HG03095 (cell line): ENCODE measurements around the gene TEPSIN.

Experiments used
- ATAC-seq: cut with Tn5 transposase; IDR thresholded peaks from one replicate; pipeline ENCODE4 v1.9.1; 2021; ENCODE audit warnings: moderate library complexity; ENCODE audit not compliant: unreplicated experiment

The TEPSIN gene

DNA sequence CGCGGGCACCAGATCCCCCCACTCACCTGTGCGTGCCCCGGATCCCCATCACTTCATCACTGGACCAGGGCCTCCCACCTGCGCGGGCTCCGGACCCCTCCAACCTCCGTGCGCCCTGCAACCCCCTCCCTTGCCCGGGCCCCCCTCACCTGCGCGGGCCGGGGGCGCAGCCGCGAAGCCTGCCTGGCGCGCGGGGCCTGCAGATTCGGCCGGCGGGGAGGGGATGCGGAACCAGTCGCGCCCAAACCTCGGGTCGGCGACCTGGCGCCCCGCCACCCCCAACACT, 16.3 kb downstream of the TEPSIN start:
- no peak for ATAC-seq

DNA sequence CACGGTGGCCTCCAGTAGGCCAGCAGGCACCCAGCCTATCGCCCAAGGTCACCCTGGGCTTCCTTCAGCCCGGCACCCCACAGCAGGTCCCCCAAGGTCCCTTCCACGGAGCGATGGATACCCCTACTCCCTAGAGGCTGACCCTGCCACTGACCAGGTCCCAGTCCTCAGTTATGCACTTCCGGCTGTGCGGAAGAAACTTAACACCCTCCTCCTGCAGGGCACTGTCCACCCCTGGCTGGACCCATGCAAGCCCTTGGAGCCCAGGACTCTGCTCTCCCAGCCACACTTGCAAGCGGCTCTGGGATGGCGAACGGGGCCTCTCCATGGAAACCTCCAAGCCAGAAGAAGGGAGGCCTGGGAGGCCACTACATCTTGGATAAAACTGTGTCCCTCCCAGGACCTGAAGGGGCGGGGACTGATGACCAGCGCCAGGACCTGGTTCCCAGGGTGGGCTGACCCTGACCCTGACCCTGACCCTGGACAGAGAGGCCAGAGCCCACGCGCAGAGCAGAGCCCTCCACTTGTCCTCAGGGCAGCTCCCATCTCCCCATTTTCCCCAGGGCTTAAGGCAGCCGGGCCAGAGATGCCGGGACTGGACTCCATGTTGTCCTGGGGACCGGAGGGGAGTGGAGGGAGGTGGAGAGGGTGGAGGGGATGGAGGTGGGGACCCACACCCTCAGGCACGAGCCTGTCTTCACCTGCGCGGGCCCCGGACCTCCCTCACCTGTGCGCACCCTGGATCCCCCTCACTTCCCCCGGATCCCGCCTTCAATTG, 16.8 kb downstream of the TEPSIN start:
- ATAC-seq: no peak

GRCh38 chr17:81221371-81221841, 17.4 kb downstream of the TEPSIN start:
- no peak for ATAC-seq

DNA sequence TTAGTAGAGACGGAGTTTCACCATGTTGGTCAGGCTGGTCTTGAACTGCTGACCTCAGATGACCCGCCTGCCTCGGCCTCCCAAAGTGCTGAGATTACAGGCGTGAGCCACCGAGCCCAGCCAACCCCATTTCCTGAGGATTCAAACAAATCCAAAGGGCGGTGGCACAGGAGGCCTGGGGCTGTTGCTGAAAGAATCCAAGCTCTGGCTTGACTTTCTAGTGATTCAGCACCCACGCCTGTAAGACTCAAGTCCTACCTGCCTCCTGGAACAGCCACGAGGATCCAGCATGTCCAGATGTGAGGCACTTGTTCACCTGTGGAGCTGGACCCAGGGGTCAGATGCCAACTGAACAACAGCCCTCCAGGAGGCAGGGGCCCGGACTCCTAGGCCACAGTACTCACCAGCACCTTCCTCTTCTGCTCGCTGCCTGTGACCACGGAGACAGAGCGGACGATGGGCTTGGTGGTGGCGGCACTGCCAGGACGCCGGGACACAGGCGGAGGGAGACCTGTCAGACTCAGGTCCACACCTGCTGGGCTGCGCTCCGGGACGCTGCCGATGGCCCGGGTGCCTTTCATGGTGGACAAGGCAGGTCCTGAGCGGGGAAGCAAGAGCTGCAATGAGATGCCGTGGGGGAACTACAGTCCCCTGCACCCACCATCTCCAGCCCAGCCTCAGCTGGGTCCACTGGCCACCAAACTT, 19.2 kb downstream of the TEPSIN start:
- no peak for ATAC-seq

- ATAC-seq: no peak
Measured at GRCh38 chr17:81218991-81219390, 19.9 kb downstream of the TEPSIN start.

GRCh38 chr17:81218459-81218858, 20.4 kb downstream of the TEPSIN start:
- no peak for ATAC-seq

DNA sequence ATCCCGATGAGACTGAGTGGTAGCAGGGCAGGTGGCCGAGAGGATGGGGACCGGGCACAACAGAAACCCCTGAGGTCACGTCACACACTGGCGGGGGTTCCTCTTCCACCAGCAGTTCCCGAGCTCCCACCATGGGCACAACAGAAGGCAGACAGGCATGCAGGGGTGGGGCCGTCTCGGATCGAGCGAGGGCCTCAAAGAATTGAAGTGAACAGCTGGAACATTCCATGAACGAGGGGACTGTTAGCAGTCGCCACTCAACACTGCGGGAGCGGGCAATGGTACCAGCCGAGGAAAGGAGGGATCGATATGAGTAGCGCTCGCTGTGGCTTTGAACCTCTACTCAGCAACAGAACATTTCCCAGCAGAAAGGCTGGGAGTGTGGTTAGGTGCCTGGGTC, 21.4 kb downstream of the TEPSIN start:
- ATAC-seq: no peak

GRCh38 chr17:81213978-81214377, 24.9 kb downstream of the TEPSIN start:
- no peak for ATAC-seq

DNA sequence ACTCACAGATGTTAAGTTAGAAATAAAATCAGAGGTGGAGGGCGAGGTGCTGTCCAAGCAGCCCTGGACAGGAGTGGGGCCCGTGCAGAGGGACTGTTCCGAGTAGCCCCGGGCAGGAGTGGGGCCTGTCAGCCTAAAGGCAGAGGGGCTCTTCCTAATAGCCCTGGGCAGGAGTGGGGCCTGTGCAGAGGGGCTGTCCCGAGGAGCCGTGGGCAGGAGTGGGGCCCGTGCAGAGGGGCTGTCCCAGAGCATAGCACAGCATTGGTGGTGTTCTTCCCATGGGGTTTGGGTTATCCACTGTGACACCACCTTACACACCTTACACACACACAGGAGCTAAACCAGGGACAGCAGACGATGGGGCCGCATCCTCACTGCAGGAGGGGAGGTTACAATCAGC, 26.5 kb downstream of the TEPSIN start:
- ATAC-seq: no peak

GRCh38 chr17:81210868-81211267, 28.0 kb downstream of the TEPSIN start:
- ATAC-seq: no peak

- ATAC-seq: no peak
Measured at GRCh38 chr17:81210466-81210865, 28.4 kb downstream of the TEPSIN start.

GRCh38 chr17:81209141-81209540, 29.7 kb downstream of the TEPSIN start:
- no peak for ATAC-seq

GRCh38 chr17:81208651-81209050, 30.2 kb downstream of the TEPSIN start:
- no peak for ATAC-seq

DNA sequence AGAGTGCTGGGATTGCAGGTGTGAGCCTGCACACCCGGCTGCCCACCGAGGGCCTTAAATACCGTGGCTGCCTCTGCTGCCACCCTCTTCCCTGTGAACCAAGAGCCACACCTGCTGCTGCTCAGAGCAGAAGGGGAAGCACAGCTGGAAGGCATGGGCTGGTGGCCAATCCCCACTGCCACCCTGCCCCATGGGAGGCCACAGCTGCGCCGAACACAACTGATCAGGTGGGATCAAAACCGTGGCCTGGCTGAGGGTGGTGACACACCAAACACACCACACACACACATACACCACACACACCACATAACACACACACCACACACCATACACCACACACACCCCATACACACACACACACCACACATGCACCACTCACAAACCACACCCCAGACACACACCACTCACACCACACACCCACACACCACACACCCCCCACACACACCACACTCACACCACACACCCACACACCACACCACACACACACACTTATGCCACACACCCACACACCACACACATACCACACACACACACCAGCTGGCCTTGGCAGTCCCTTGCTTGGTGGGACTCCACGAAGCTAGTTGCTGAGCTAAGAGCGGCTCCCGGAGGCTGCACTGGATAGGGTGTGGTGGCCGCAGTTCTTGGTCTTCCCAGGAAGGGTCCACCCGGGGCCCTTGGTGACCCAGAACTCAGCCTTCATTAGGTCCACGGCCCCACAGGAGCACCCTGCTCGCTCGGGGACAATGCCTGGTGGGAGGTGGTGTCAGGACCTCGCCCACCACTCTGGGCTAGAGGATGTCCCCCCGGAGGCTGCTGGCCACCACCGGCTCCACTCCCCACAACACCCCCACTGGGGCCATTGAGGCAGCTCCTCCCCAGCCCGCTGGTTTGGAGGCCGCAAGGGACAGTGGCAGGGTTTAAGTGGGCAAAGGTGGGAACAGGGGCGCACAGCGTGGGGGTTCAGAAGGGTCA, 31.0 kb downstream of the TEPSIN start:
- no peak for ATAC-seq

- ATAC-seq: no peak
Measured at GRCh38 chr17:81206657-81207056, 32.2 kb downstream of the TEPSIN start.

GRCh38 chr17:81206166-81206565, 32.7 kb downstream of the TEPSIN start:
- no peak for ATAC-seq

DNA sequence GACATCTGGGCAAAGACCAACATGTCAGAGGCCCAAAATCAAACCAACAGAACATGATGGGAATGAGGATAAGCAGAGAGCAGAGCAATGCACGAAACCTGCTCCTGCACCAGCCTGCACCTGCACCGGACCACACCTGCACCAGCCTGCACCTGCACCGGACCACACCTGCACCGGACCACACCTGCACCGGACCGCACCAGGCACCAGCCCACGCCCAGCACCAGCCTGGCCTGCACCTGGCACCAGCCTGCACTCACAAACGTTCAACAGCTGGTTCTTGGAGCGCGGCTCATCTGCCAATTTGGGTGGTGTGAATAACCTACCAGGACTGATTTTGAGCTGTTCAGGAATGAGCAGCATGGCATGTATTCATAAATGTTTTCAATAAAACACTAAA, 34.3 kb downstream of the TEPSIN start:
- ATAC-seq: no peak

DNA sequence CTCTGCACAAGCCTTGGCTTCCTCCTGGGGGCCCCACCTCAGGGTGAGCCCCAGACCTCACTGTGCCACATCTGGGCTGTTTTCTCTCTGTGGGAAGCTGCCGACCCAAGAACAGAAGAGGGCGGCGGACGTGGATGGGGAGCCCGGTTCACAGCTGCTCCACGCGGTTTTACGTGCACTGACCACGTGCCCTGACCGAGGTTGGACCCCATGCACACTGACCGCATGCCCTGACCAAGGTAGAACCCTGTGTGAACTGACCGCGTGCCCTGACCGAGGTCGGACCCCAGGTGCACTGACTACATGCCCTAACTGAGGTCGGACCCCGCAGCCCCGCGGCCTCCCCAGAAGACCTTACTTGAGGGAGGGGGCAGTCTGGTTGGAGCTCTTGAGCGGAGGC, 35.7 kb downstream of the TEPSIN start:
- no peak for ATAC-seq

- ATAC-seq: no peak
Measured at GRCh38 chr17:81202318-81202717, 36.5 kb downstream of the TEPSIN start.

DNA sequence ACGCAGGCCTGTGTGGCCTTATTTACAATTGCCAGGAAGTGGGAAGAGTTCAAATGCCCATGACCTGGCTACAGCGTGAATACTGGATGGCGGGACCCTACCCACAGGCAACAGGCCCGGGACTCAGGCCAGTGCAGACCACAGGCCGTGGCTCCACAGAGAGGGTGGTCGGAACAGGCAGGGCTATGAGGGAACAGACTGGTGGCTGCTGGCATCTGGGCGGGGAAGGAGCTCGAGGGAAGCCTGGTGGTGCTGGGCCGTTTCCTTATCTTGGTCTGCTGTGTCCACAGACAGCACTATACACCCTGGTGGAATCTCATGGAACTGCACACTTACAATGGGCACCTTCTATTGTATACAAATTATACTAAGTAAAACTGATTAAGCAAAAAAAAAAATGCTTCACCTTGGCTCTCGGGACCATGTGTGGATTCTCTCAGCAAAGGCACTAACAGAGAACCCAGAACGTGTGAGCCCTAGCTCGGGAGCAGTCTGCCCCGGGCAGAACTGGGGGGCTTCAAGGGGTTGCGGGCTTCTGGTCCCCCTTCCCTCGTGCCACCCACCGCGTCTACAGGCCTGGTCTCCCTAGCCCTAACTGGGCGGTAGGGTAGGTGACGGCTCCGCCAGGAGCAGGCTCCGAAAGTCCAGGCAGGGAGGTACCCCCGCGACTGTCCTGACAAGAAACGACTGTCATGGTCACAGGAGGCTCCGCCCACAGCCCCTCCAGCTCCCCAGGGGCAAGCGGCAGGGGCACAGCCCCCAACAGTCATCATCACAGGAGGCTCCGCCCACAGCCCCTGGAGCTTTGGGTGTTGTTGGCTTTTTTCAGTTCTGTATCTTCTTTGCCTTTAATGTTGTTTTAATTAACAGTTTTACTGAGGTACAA, 37.9 kb downstream of the TEPSIN start:
- ATAC-seq: no peak
